Breast epithelium (tissue), 4 donors: ENCODE measurements around the gene CYTIP. TPM values are rescaled to one million over a fixed set of nuclear protein-coding genes. Genes with fewer than 3 reads are reported as not detected.
"Not testable (repeated sequence)": the region's sequence is repeated elsewhere in the genome, so short reads cannot be mapped to it uniquely, and the experiment has no call there.

Experiments
- DNase-seq, 2 donors: peaks; one replicate each; pipeline ENCODE4 v3.0.0-alpha.2; 2019; ENCODE audit warnings: low spot score in 2 of 2
- H3K27ac ChIP-seq, 2 donors: fragments of 200-600 bp; sonication (generic) in 1 of 2; one replicate each; pipeline ENCODE4 v1.5.1; 2016 to 2019; ENCODE audit warnings: mild to moderate bottlenecking in 1 of 2
- H3K27me3 ChIP-seq, 2 donors: fragments of 200-600 bp; sonication (generic) in 1 of 2; one replicate each; pipeline versions ENCODE4 v1.5.1 to v1.6.0; 2017 to 2019; ENCODE audit warnings: control low read depth in 1 of 2, mild to moderate bottlenecking in 1 of 2
- H3K36me3 ChIP-seq: fragments of 200-600 bp; one replicate; pipeline ENCODE4 v1.5.1; 2019
- H3K4me1 ChIP-seq, 2 donors: fragments of 200-600 bp; sonication (generic); one replicate each; pipeline ENCODE4 v1.5.1; 2016 to 2019; ENCODE audit warnings: control low read depth in 1 of 2
- H3K4me3 ChIP-seq, 3 donors: fragments of 200-600 bp; sonication (generic); 1 replicate in 2 of 3; 2 replicates in 1 of 3; pipeline ENCODE4 v1.5.1; 2016 to 2019; ENCODE audit warnings: mild to moderate bottlenecking in 3 of 3, moderate library complexity in 2 of 3
- H3K9me3 ChIP-seq, 2 donors: fragments of 200-600 bp; sonication (generic) in 1 of 2; one replicate each; pipeline ENCODE4 v1.5.1; 2016 to 2019; ENCODE audit warnings: control low read depth in 1 of 2
- POLR2A ChIP-seq: fragments of 450-650 bp; IDR thresholded peaks from one replicate; pipeline ENCODE4 v1.6.1; 2016; ENCODE audit warnings: antibody characterized with exemption, mild to moderate bottlenecking, moderate library complexity
- POLR2AphosphoS5 ChIP-seq, 3 donors: sonication (generic); formaldehyde crosslinking; IDR thresholded peaks; one replicate each; pipeline ENCODE4 v1.6.1; 2017; ENCODE audit warnings: antibody characterized with exemption in 3 of 3
- intact Hi-C: fragments of 100-400 bp; cut with DNase I; formaldehyde crosslinking; loops from one replicate; pipeline ENCODE4 v1.15.1; 2023; ENCODE audit warnings: low total_unique reads
- total RNA-seq, 3 donors: library from RNA; depleted of rRNA; stranded (reverse); fragments of >200 nt; gene quantifications; one replicate each; pipeline ENCODE4 v1.1.0, GENCODE V29; 2016
- TF ChIP-seq, protein P1 (sequence below), 3 donors: fragments of 450-650 bp; IDR thresholded peaks; one replicate each; pipeline ENCODE4 v1.5.1; 2016 to 2017; ENCODE audit warnings: antibody characterized with exemption in 3 of 3, mild to moderate bottlenecking in 3 of 3, moderate library complexity in 3 of 3

The CYTIP gene
- total RNA-seq, 3 donors from 2014 or later = 11.5 to 18.7 (median 16.8) TPM

DNA sequence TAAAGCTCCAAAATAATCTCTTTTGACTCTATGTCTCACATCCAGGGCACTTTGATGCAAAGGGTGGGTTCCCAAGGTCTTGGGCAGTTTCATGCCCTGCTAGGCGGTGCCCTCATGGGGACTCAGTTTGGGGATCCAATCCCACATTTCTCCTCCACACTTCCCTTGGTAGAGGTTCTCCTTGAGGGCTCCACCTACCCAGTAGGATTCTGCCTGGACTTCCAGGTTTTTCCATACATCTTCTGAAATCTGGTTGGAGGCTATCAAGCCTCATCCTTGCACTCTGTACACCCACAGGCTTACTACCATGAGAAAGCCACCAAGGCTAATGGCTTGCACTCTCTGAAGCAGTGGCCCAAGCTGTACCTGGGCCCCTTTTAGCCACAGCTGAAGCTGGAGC, 68.5 kb downstream of the CYTIP start:
- no peak overlapping the region for H3K4me3 ChIP-seq
- intact Hi-C loops = no loop called here
- no peak for TF ChIP-seq POLR2AphosphoS5 (IDR thresholded peaks at IDR 0.05)
- no peak for TF ChIP-seq POLR2A
- TF ChIP-seq, protein P1, sequence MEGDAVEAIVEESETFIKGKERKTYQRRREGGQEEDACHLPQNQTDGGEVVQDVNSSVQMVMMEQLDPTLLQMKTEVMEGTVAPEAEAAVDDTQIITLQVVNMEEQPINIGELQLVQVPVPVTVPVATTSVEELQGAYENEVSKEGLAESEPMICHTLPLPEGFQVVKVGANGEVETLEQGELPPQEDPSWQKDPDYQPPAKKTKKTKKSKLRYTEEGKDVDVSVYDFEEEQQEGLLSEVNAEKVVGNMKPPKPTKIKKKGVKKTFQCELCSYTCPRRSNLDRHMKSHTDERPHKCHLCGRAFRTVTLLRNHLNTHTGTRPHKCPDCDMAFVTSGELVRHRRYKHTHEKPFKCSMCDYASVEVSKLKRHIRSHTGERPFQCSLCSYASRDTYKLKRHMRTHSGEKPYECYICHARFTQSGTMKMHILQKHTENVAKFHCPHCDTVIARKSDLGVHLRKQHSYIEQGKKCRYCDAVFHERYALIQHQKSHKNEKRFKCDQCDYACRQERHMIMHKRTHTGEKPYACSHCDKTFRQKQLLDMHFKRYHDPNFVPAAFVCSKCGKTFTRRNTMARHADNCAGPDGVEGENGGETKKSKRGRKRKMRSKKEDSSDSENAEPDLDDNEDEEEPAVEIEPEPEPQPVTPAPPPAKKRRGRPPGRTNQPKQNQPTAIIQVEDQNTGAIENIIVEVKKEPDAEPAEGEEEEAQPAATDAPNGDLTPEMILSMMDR (IDR thresholded peaks at IDR 0.05) = no peak
- no peaks in the 10 kb centered on the region for H3K27me3 ChIP-seq
- DNase-seq = no peak
- no peaks in the 10 kb centered on the region for H3K4me1 ChIP-seq
- H3K36me3 ChIP-seq = no peaks in the 10 kb centered on the region
- H3K9me3 ChIP-seq = peaks cover 18 to 19% of the 10 kb centered on the region in 2 donors
- H3K27ac ChIP-seq = no peak overlapping the region

DNA sequence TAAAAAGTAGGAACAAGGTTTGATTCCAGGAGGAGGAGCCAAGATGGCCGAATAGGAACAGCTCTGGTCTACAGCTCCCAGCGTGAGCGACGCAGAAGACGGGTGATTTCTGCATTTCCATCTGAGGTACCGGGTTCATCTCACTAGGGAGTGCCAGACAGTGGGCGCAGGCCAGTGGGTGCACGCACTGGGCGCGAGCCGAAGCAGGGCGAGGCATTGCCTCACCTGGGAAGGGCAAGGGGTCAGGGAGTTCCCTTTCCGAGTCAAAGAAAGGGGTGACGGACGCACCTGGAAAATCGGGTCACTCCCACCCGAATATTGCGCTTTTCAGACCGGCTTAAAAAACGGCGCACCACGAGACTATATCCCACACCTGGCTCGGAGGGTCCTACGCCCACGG, 75.4 kb downstream of the CYTIP start:
- H3K9me3 ChIP-seq, H3K4me3 ChIP-seq, intact Hi-C loops, H3K4me1 ChIP-seq, H3K27me3 ChIP-seq, DNase-seq, H3K27ac ChIP-seq, H3K36me3 ChIP-seq: not testable (repeated sequence)

DNA sequence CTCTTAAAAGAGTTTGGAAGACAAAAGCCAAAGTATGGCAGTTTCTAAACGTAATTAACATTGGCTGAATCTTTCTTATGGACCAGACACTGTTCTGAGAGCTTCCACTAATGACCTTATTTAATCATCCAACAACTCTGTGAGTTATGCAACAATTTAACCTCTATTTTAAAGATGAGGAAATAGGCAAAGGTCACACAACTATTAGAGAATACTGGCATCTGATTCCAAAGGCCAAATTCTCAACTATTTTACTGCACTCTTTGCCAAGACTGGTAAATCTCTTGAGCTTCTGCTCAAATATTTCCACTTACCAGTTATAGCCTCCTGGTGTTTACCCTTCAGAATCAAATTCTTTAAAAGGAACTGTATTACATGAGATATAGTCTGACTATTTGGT, 76.2 kb downstream of the CYTIP start:
- DNase-seq = no peak
- H3K9me3 ChIP-seq = no peaks in the 10 kb centered on the region
- H3K4me1 ChIP-seq = no peaks in the 10 kb centered on the region
- H3K27ac ChIP-seq = no peak overlapping the region
- H3K27me3 ChIP-seq = no peaks in the 10 kb centered on the region
- TF ChIP-seq, protein P1 (IDR thresholded peaks at IDR 0.05) = no peak
- no peak for TF ChIP-seq POLR2AphosphoS5 (IDR thresholded peaks at IDR 0.05)
- no peaks in the 10 kb centered on the region for H3K36me3 ChIP-seq
- no peak overlapping the region for H3K4me3 ChIP-seq
- intact Hi-C loops = no loop called here

Other genes starting within 250 kb of the CYTIP start
- 1 to 10 TPM in 2 of 3 donors, under 1 TPM in 1; 0.16 to 2.0 (median 1.6) TPM for gene GALNT5, start 186.4 kb downstream of the CYTIP start, total RNA-seq
- 1 to 10 TPM; 1.4 to 2.2 (median 1.6) TPM for gene ERMN, start 118.3 kb downstream of the CYTIP start, total RNA-seq
- 10 to 100 TPM in 1 of 3 donors, 1 to 10 TPM in 2; 5.9 to 41.4 (median 8.0) TPM for gene ACVR1C, start 184.8 kb upstream of the CYTIP start, total RNA-seq